GM18870 (cell line): Measurements from ENCODE around the gene TIMM13.
"Not testable (repeated sequence)": the region's sequence is repeated elsewhere in the genome, so short reads cannot be mapped to it uniquely, and the experiment has no call there.

Experiments
- ATAC-seq: cut with Tn5 transposase; IDR thresholded peaks from one replicate; pipeline ENCODE4 v1.9.1; 2021; ENCODE audit warnings: moderate library complexity; ENCODE audit not compliant: unreplicated experiment

TIMM13 gene

GRCh38 chr19:2432131-2432848, 4.9 kb upstream of the TIMM13 start:
- no peak for ATAC-seq

DNA sequence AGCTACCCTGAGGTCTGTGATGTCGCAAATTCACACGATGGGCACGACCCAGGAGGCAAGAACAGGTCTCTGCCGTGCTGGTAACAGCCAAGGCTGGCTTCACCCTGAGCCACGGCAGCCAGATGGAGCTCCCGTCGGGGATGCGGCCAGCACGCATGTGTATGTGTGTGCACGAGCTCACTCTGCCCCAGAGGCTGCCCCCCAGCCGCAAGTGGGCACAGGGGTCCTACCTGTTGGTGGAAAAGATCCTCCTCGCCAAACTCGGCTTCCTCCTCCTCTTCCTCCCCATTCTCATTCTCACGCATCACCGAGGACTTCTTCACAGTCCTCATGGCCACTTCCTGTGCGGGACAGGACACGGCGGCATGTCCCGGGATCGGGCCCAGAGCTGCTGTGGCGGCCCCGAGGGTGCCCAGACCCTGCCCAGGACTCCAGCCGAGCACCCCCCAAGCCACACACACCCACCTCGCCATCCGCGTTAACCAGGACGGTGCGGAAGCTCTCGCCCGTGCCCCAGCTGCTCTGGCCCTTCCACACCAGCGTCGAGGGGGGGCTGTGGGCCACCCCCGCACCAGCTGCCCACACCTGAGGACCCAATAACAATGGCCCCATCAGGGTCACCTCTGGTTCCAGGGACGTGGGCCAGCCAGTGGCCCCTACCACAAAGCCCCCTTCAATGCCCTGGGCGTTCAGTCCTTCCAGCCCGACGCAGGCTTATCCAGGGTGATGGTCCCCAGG, 4.1 kb upstream of the TIMM13 start:
- ATAC-seq = no peak

DNA sequence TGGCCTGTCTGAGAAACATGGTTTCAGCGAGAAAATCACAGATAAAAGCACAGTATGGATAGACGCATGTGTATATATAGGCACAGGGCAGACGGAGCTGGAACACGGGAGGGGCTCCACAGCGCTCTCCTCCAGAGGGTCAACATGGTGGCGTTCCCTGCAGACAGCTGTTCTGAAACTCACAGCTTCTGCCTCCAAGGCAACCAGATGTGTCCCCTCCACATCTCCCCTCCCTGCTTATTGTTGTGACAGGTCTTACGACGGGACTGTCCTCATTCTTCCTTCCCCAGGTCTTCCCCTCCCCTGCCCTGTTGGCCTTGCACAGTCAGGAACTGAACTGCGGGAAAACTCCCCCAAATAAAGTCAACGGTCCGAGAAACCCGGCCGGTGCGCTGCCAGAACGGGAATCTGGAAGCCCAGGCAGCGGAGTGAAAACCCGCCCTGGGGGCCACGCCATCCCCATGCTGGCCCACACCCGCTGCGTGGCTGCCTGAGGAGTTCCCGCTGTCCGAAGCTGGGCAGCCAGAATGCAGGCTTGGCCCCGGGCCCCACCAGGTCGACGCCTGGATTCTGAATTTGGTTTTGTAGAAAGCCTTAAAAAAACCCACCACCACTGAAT, 2.6 kb upstream of the TIMM13 start:
- ATAC-seq = no peak

DNA sequence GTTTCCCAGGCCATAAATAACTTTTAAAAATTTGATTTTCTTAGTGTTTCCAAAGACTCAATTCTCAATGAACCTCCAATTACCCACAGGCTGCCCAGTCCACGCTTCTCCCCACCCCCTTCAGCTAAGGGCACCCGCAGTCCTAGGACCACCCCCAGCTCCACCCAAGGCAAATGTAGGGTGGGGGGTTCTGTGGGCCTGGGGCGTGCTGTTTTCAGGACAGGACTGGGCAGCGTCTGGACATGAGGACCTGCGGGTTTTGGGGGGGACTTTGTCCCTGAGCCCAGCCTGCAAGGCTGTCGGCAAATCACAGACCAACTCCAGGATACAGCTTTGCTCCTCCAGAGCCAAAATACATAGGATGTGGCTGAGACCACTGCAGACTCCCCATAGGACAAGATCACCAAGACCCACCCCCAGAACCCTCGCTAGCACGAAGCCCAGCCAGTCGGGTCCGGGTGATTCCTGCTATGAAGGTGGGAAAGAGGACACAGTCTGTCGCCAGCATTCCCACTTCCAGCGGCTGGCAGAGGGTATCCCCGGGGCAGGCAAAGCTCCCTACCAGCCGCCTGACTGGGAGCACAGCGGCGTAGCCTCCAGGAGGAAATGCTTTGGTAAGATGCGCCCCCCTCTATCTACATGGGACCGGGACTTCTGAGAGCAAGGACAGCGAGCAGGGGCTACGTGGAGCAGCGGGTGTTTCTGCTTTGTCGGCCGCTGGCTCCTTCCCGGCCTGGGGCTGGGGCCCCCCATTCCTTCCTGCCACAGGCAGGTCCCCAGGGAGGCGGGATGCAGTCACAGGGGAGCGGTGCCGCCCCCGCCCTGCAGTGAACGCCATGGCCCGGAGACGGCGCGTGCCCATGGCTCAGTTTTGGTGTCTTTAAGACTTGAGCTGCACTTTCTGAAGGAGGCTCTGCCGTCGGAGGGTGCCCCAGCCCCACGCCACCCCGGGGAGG, 1.6 kb upstream of the TIMM13 start:
- ATAC-seq = no peak

DNA sequence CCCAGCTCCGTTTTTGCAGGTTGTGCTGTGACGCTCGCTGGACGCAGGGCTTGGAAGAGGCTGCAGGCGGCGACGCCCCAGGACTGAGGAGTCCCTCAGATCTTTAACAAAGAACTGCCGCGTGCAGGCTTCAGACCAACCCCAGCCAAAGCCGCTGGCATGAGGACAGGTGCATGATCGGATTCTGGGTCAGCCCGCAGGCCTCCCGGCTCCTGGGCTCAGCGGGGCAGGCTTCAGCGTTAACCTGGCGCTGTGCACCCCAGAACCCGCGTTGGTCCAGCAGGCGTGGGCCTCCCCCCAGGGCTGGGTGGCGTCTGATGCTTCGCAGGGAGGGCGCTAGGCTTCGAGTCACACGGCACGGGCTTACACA, 920 bp upstream of the TIMM13 start:
- ATAC-seq = no peak

GRCh38 chr19:2426611-2427428, 566 bp downstream of the TIMM13 start:
- ATAC-seq = peak; percentile 6

GRCh38 chr19:2425622-2426581, 1.5 kb downstream of the TIMM13 start:
- no peak for ATAC-seq

DNA sequence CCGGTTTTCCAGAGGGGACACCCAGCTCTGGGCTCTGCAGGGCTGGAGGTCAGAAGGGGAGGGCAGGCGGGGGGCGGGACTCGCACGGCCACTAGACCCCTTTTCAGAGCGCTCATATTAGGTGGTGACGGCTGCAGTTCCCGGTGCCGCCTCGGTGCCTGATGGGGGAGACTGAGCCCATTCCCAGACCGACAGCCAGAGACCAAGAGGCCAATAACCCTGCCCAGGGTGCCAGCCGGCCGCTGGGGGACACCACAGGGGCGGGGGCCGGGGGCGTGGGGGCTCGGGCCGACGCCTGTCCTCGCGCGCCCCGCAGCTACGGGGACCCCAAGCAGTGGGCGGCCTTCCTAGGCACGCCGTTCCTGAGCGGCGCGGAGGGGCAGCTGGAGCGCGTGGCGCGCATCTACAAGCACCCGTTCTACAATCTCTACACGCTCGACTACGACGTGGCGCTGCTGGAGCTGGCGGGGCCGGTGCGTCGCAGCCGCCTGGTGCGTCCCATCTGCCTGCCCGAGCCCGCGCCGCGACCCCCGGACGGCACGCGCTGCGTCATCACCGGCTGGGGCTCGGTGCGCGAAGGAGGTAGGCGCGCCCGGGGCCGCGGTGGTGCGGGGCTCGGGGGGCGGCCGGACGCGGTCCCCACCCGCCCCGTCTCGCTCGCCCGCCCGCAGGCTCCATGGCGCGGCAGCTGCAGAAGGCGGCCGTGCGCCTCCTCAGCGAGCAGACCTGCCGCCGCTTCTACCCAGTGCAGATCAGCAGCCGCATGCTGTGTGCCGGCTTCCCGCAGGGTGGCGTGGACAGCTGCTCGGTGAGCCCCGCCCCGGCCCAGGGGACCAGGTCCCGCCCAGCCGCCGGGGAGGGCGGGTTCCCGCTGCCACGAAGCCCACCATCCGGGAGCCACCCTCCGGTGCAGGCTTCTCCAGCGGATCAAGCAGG, 2.4 kb downstream of the TIMM13 start:
- ATAC-seq = no peak

- no peak for ATAC-seq
Measured at GRCh38 chr19:2423915-2424685, 3.3 kb downstream of the TIMM13 start.

- no peak for ATAC-seq
Measured at GRCh38 chr19:2423071-2423914, 4.1 kb downstream of the TIMM13 start.

- no peak for ATAC-seq
Measured at GRCh38 chr19:2421581-2422306, 5.6 kb downstream of the TIMM13 start.

DNA sequence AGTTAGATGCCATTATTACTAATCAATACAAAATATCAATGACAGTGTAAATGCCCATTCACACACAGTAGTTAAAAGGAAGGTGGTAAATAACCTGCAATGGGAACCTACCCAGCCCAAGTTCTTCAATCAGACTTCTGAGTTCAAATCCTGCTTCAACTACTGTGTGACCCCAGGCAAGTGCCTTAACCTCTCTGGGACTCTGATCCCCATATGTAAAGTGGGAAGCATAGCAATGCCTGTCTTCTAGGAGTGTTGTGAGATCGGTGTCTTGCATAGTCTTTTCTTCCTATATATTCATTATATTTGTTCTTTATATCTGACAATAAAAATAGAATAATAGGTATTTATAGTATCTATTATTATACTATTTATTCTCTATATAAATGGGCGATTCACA, 6.9 kb downstream of the TIMM13 start:
- ATAC-seq = no peak

- no peak for ATAC-seq
Measured at GRCh38 chr19:2419754-2420153, 7.6 kb downstream of the TIMM13 start.

- ATAC-seq = no peak
Measured at GRCh38 chr19:2417881-2418406, 9.4 kb downstream of the TIMM13 start.

- ATAC-seq = not testable (repeated sequence)
Measured at GRCh38 chr19:2417436-2417835, 9.9 kb downstream of the TIMM13 start.
